ENCODE measurements around the gene ITGB3. TPM values are rescaled to one million over a fixed set of nuclear protein-coding genes. Genes with fewer than 3 reads are reported as not detected.

The ITGB3 gene
- total and polyA plus RNA-seq, 9 of the 15 experiments (the other 6 are each of a cell fraction or from before 2014, with no cell fraction given): 0.08 to 2.6 (median 0.62) TPM; not detected in 1

DNA sequence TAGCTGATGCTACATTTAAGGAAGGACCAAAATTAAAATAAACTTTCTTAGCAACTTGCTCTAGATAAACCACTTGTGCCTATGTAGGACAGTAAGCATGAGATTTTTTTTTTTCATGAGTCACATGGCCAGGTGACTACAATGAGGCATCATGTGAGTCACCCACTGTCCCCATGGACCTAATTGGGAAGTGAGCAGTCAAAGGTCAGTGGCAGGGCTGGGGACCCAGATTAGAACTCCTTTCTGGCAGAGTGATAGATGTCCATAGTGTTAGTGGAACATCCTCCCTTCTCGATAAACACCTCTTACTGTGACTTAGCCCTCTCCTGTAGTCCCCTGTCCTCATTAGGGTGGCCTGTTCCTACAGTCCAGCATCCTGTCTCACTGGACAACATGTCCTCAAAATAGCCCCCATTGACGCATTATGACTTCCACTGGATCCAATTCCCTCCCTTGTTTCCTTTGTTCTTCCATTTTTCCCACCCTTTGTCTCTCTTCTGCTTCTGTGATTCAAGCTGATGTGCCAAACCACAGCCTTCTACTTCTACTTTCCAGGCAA is 12.4 kb downstream of the ITGB3 start (continued):
- TF ChIP-seq THRB (CRISPR knock-in tag; conservative IDR thresholded peaks at IDR 0.05): 0 out of 2 replicates have a peak, but pooled peaks have one; percentile 51
- peak; percentile 67 for TF ChIP-seq CREM (IDR thresholded peaks at IDR 0.05; ENCODE audit: low read depth)
- no peak for TF ChIP-seq PTTG1 (tag; IDR thresholded peaks at IDR 0.05; ENCODE audit: low read depth)
- TF ChIP-seq, protein P1, sequence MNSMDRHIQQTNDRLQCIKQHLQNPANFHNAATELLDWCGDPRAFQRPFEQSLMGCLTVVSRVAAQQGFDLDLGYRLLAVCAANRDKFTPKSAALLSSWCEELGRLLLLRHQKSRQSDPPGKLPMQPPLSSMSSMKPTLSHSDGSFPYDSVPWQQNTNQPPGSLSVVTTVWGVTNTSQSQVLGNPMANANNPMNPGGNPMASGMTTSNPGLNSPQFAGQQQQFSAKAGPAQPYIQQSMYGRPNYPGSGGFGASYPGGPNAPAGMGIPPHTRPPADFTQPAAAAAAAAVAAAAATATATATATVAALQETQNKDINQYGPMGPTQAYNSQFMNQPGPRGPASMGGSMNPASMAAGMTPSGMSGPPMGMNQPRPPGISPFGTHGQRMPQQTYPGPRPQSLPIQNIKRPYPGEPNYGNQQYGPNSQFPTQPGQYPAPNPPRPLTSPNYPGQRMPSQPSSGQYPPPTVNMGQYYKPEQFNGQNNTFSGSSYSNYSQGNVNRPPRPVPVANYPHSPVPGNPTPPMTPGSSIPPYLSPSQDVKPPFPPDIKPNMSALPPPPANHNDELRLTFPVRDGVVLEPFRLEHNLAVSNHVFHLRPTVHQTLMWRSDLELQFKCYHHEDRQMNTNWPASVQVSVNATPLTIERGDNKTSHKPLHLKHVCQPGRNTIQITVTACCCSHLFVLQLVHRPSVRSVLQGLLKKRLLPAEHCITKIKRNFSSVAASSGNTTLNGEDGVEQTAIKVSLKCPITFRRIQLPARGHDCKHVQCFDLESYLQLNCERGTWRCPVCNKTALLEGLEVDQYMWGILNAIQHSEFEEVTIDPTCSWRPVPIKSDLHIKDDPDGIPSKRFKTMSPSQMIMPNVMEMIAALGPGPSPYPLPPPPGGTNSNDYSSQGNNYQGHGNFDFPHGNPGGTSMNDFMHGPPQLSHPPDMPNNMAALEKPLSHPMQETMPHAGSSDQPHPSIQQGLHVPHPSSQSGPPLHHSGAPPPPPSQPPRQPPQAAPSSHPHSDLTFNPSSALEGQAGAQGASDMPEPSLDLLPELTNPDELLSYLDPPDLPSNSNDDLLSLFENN (IDR thresholded peaks at IDR 0.05; ENCODE audit: low read depth in 2 of 2, low read length in 2 of 2): peak in 1 of 2 experiments; percentile 78; a peak in 2 of 4 replicates
- no peak for TF ChIP-seq SLC30A9 (CRISPR knock-in tag; IDR thresholded peaks at IDR 0.05)
- peak; percentile 9 to 68 for TF ChIP-seq NCOA2 (IDR thresholded peaks at IDR 0.05; ENCODE audit: partially characterized antibody in 2 of 2)
- peak; percentile 81 for TF ChIP-seq MTA2 (IDR thresholded peaks at IDR 0.05; ENCODE audit: low read depth)
- peak; percentile 57 for TF ChIP-seq C11orf30 (IDR thresholded peaks at IDR 0.05; ENCODE audit: low read depth)
- TF ChIP-seq SRSF1 (IDR thresholded peaks at IDR 0.05; ENCODE audit: low read depth, low read length): no peak
- no peak for TF ChIP-seq PPARD (CRISPR knock-in tag; IDR thresholded peaks at IDR 0.05)
- TF ChIP-seq FIP1L1 (IDR thresholded peaks at IDR 0.05; ENCODE audit: low read depth, low read length, poor library complexity, severe bottlenecking): no peak
- no peak for TF ChIP-seq ZFP36 (IDR thresholded peaks at IDR 0.05; ENCODE audit: low read depth, low read length, partially characterized antibody)
- TF ChIP-seq, protein P2, sequence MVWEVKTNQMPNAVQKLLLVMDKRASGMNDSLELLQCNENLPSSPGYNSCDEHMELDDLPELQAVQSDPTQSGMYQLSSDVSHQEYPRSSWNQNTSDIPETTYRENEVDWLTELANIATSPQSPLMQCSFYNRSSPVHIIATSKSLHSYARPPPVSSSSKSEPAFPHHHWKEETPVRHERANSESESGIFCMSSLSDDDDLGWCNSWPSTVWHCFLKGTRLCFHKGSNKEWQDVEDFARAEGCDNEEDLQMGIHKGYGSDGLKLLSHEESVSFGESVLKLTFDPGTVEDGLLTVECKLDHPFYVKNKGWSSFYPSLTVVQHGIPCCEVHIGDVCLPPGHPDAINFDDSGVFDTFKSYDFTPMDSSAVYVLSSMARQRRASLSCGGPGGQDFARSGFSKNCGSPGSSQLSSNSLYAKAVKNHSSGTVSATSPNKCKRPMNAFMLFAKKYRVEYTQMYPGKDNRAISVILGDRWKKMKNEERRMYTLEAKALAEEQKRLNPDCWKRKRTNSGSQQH (CRISPR knock-in tag; IDR thresholded peaks at IDR 0.05): 0 out of 2 replicates have a peak, but pooled peaks have one; percentile 57
- TF ChIP-seq, protein P3, sequence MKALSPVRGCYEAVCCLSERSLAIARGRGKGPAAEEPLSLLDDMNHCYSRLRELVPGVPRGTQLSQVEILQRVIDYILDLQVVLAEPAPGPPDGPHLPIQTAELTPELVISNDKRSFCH (CRISPR knock-in tag; IDR thresholded peaks at IDR 0.05): no peak
- TF ChIP-seq, protein P3 (tag; IDR thresholded peaks at IDR 0.05): peak; percentile 98
- TF ChIP-seq, protein P4, sequence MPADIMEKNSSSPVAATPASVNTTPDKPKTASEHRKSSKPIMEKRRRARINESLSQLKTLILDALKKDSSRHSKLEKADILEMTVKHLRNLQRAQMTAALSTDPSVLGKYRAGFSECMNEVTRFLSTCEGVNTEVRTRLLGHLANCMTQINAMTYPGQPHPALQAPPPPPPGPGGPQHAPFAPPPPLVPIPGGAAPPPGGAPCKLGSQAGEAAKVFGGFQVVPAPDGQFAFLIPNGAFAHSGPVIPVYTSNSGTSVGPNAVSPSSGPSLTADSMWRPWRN (IDR thresholded peaks at IDR 0.05; ENCODE audit: low read depth): no peak
- no peak for TF ChIP-seq ZNF699 (CRISPR knock-in tag; IDR thresholded peaks at IDR 0.05; ENCODE audit: insufficient replicate concordance)
- TF ChIP-seq HCFC1 (IDR thresholded peaks at IDR 0.05; ENCODE audit: low read depth, low read length): no peak
- TF ChIP-seq ADNP (tag; IDR thresholded peaks at IDR 0.05): peak; percentile 50; the same call in 1 of the 2 replicates
